GM13976 (cell line): ENCODE results near the gene MAPKAPK2.

Source experiments
- DNase-seq: peaks from one replicate; pipeline ENCODE4 v3.0.0; 2012; ENCODE audit warnings: low spot score
- CTCF ChIP-seq: IDR thresholded peaks from 2 replicates; pipeline ENCODE4 v1.5.1; 2012; ENCODE audit warnings: borderline replicate concordance, mild to moderate bottlenecking; ENCODE audit not compliant: insufficient read depth; ENCODE audit errors: extremely low read depth, missing control alignments, control extremely low read depth
- in situ Hi-C: fragments of 300-500 bp; cut with MboI; formaldehyde crosslinking; loops from one replicate; pipeline ENCODE4 v1.12.0; 2022; ENCODE audit warnings: low sequenced_read_pairs, mixed read lengths, inconsistent platforms; ENCODE audit not compliant: unreplicated experiment

MAPKAPK2 gene

GRCh38 chr1:206766251-206766856, 81.6 kb downstream of the MAPKAPK2 start:
- DNase-seq, result peak; percentile 44
- TF ChIP-seq CTCF, result no peak
- in situ Hi-C loops, result no loop called here

GRCh38 chr1:206768472-206769303, 84.0 kb downstream of the MAPKAPK2 start:
- TF ChIP-seq CTCF, result no peak
- DNase-seq, result no peak
- in situ Hi-C loops, result no loop called here

GRCh38 chr1:206769304-206769731, 84.6 kb downstream of the MAPKAPK2 start:
- peak; percentile 74 for DNase-seq
- TF ChIP-seq CTCF, result no peak
- in situ Hi-C loops, result no loop called here

GRCh38 chr1:206770531-206771337, 86.0 kb downstream of the MAPKAPK2 start, which contains the start of gene IL19:
Gene IL19 (plus strand): TSS chr1:206770773. CDS start chr1:206836663, 65,890 bp downstream.
- no peak for DNase-seq
- no peak for TF ChIP-seq CTCF
- in situ Hi-C loops, result no loop called here

GRCh38 chr1:206771338-206771692, 86.6 kb downstream of the MAPKAPK2 start:
- in situ Hi-C loops, result no loop called here

More at GRCh38 chr1:206771338-206771692, 86.6 kb downstream of the MAPKAPK2 start:
- no peak for DNase-seq
- TF ChIP-seq CTCF, result no peak
